A549 (cell line): ENCODE measurements around the gene UNC13B. TPM values are rescaled to one million over a fixed set of nuclear protein-coding genes. Genes with fewer than 3 reads are reported as not detected.
A peak's percentile ranks its signal among the peaks of the same experiment; 100 is the strongest.

ENCODE experiments used
- ATAC-seq, 2 experiments: fragments of 200-7000 bp in 1 of 2; fragments of >200 bp in 1 of 2; cut with Nextera tagmentation in 1 of 2; cut with Tn5 transposase in 1 of 2; 3 replicates each; pipeline versions ENCODE4 v1.8.0 to v1.9.1; 2018 to 2020; ENCODE audit warnings: mild to moderate bottlenecking in 1 of 2, moderate library complexity in 1 of 2
- CTCF ChIA-PET: fragments of 300-600 bp; sonication (Branson Sonifier 250); formaldehyde crosslinking; extraction: SDS; loops from one replicate; lab custom pipeline; 2021; ENCODE audit warnings: antibody characterized with exemption, inconsistent platforms; lab: Yijun Ruan, JAX
- POLR2A ChIA-PET: fragments of 350-600 bp; formaldehyde crosslinking; extraction: SDS; loops from one replicate; lab custom pipeline; 2021; ENCODE audit warnings: antibody characterized with exemption, inconsistent platforms; lab: Yijun Ruan, JAX
- DNase-seq, 2 experiments: peaks; one replicate each; pipeline versions ENCODE4 v3.0.0 to v3.0.0-alpha.2; 2011 to 2016; ENCODE audit warnings: low read depth in 1 of 2, low spot score in 1 of 2
- FAIRE-seq: peaks from 2 replicates; lab custom pipeline; 2011; peaks lifted over from hg19 to GRCh38; lab: Jason Lieb, UNC
- H3K27ac ChIP-seq, 2 experiments: fragments of >200 bp; sonication (Bioruptor Twin); formaldehyde crosslinking; 3 replicates each; pipeline ENCODE4 v1.5.1; 2016 to 2017
- H3K4me1 ChIP-seq: fragments of >200 bp; sonication (Bioruptor Twin); formaldehyde crosslinking; 3 replicates; pipeline ENCODE4 v1.6.1; 2016
- H3K4me2 ChIP-seq: fragments of >200 bp; sonication (Bioruptor Twin); formaldehyde crosslinking; 3 replicates; pipeline ENCODE4 v1.6.1; 2016
- H3K4me3 ChIP-seq: fragments of >200 bp; sonication (Bioruptor Twin); formaldehyde crosslinking; 3 replicates; pipeline ENCODE4 v1.5.1; 2016
- H3K9me3 ChIP-seq: fragments of >200 bp; sonication (Bioruptor Twin); formaldehyde crosslinking; 3 replicates; pipeline ENCODE4 v1.6.1; 2016
- BHLHE40 ChIP-seq: IDR thresholded peaks from 2 replicates; pipeline ENCODE4 v1.6.1; 2012; ENCODE audit warnings: low read depth, low read length, inconsistent platforms
- CTCF ChIP-seq: fragments of >200 bp; sonication (Bioruptor Twin); formaldehyde crosslinking; IDR thresholded peaks from 3 replicates; pipeline ENCODE4 v1.5.1; 2016
- FOSL2 ChIP-seq, 2 experiments: fragments of 450-650 bp in 1 of 2; fragments of >200 bp in 1 of 2; sonication (Bioruptor Twin) in 1 of 2; formaldehyde crosslinking; IDR thresholded peaks; 2 replicates each; pipeline versions ENCODE4 v1.5.0 to v1.6.1; 2016 to 2020; ENCODE audit warnings: mild to moderate bottlenecking in 1 of 2, moderate library complexity in 1 of 2
- GATA3 ChIP-seq: IDR thresholded peaks from 2 replicates; pipeline ENCODE4 v1.6.1; 2012; ENCODE audit warnings: borderline replicate concordance
- HDAC2 ChIP-seq: fragments of 200-600 bp; sonication (generic); IDR thresholded peaks from 2 replicates; pipeline ENCODE4 v1.6.1; 2016
- HEYL ChIP-seq: fragments of 250-450 bp; sonication (Bioruptor Pico); IDR thresholded peaks from 2 replicates; pipeline ENCODE4 v1.8.0; 2021; ENCODE audit warnings: mild to moderate bottlenecking, moderate library complexity
- HOXB5 ChIP-seq: fragments of 250-450 bp; sonication (Bioruptor Pico); IDR thresholded peaks from 2 replicates; pipeline ENCODE4 v1.5.0; 2020; ENCODE audit warnings: mild to moderate bottlenecking, moderate library complexity
- MAX ChIP-seq: IDR thresholded peaks from 2 replicates; pipeline ENCODE4 v1.6.1; 2012
- NR3C1 ChIP-seq: fragments of >200 bp; sonication (Bioruptor Twin); formaldehyde crosslinking; IDR thresholded peaks from 3 replicates; pipeline ENCODE4 v1.6.1; 2017
- PBX3 ChIP-seq: IDR thresholded peaks from 2 replicates; pipeline ENCODE4 v1.6.1; 2012
- POLR2A ChIP-seq: IDR thresholded peaks from 2 replicates; pipeline ENCODE4 v1.6.1; 2012; ENCODE audit warnings: mild to moderate bottlenecking, low read length
- POLR2AphosphoS2 ChIP-seq: conservative IDR thresholded peaks from 2 replicates; pipeline ENCODE4 v1.6.1; 2012; ENCODE audit warnings: low read length, improper control_type of control experiment, inconsistent platforms
- RAD21 ChIP-seq, 2 experiments: fragments of >200 bp in 1 of 2; sonication (Bioruptor Twin) in 1 of 2; formaldehyde crosslinking in 1 of 2; IDR thresholded peaks in 1 of 2; conservative IDR thresholded peaks in 1 of 2; 2 replicates in 1 of 2; 3 replicates in 1 of 2; pipeline ENCODE4 v1.6.1; 2012 to 2018; ENCODE audit warnings: inconsistent platforms in 1 of 2
- RARB ChIP-seq: fragments of 250-450 bp; sonication (Bioruptor Pico); IDR thresholded peaks from 2 replicates; pipeline ENCODE4 v1.8.0; 2021; ENCODE audit warnings: mild to moderate bottlenecking, moderate library complexity
- SMC3 ChIP-seq: fragments of >200 bp; sonication (Bioruptor Twin); formaldehyde crosslinking; IDR thresholded peaks from 3 replicates; pipeline ENCODE4 v1.6.1; 2018; ENCODE audit warnings: inconsistent platforms
- USF2 ChIP-seq: fragments of 450-650 bp; IDR thresholded peaks from 2 replicates; pipeline ENCODE4 v1.6.1; 2014; ENCODE audit warnings: antibody characterized with exemption
- ZSCAN20 ChIP-seq: fragments of 250-450 bp; sonication (Bioruptor Pico); IDR thresholded peaks from 2 replicates; pipeline ENCODE4 v1.8.0; 2022; ENCODE audit warnings: mild to moderate bottlenecking, moderate library complexity
- WGBS: methylation state at CpG from one replicate; pipeline ENCODE4 v1.1.6; 2017; ENCODE audit errors: missing lambda C conversion rate; 5-methylcytosine and 5-hydroxymethylcytosine counted together
- polyA plus RNA-seq, 4 experiments: library from polyadenylated mRNA; depleted of rRNA in 3 of 4; stranded (reverse); fragments of >200 nt; fragmentation: RNase III in 1 of 4; extraction: RNeasy Plus Mini Kit Qiagen cat#74134 plus additional on column Dnase treatment in 1 of 4; gene quantifications; 2 replicates in 3 of 4; 3 replicates in 1 of 4; pipeline ENCODE4 v1.2.3, GENCODE V29; 2011 to 2017

The UNC13B gene
- polyA plus RNA-seq, 2 of the 4 experiments (the other 2 are of a cell fraction): 9.9 to 17.8 TPM

GRCh38 chr9:35114113-35114839, 47.5 kb upstream of the UNC13B start:
- POLR2A ChIA-PET: interaction anchor here (0.8 to 1.8 kb wide), 6 partner anchors 12 to 490 kb away, joined by 4 to 19 read pairs (median 6); partner anchors contain the start of genes FANCG, RUSC2, STOML2 and UNC13B
- H3K27ac ChIP-seq: peak overlapping the region; percentile 71 to 86
- DNase-seq (peak in 1 of 2 experiments; percentile 87), FAIRE-seq (no peak), ATAC-seq (peak; percentile 6 to 47; a peak in 3 of 6 replicates)
- WGBS: 19% methylated on average over 5 of the region's 5 CpGs
- peaks cover 47% of the 10 kb centered on the region for H3K4me1 ChIP-seq
- H3K9me3 ChIP-seq: no peaks in the 10 kb centered on the region
- CTCF ChIA-PET: interaction anchor here (0.6 to 15.8 kb wide), 12 partner anchors 10 to 533 kb away, joined by 3 to 129 read pairs (median 4); partner anchors contain the start of gene PIGO
- H3K4me2 ChIP-seq: peak overlapping the region; percentile 92
- TF ChIP-seq GATA3: no peak
- H3K4me3 ChIP-seq: peak overlapping the region; percentile 48

- no peaks in the 10 kb centered on the region for H3K9me3 ChIP-seq
- DNase-seq (peak in 1 of 2 experiments; percentile 38), FAIRE-seq (no peak), ATAC-seq (0 out of 6 replicates have a peak, but pooled peaks of 1 of the 2 experiments have one; percentile 12)
- peak overlapping the region; percentile 48 for H3K4me3 ChIP-seq
- H3K4me1 ChIP-seq: peaks cover 40% of the 10 kb centered on the region
- ChIA-PET CTCF (interaction anchor here (0.8 to 15.8 kb wide), 19 partner anchors 9 to 616 kb away, joined by 3 to 129 read pairs (median 4); partner anchors contain the start of genes PIGO, TLN1 and VCP), POLR2A (interaction anchor here (0.8 to 2.2 kb wide), 17 partner anchors 12 to 490 kb away, joined by 3 to 19 read pairs (median 6); partner anchors contain the start of genes FANCG, PIGO, RUSC2 and STOML2)
- H3K4me2 ChIP-seq: peak overlapping the region; percentile 92
- peak overlapping the region; percentile 71 to 86 for H3K27ac ChIP-seq
- WGBS: 36% methylated on average over 8 of the region's 12 CpGs
- TF ChIP-seq RARB (CRISPR knock-in tag): no peak
- TF ChIP-seq POLR2A: no peak
- no peak for TF ChIP-seq CTCF
- no peak for TF ChIP-seq RAD21 (conservative IDR thresholded peaks at IDR 0.05 in 1 of 2, IDR thresholded peaks at IDR 0.05 in 1 of 2)
- TF ChIP-seq FOSL2 (IDR thresholded peaks at IDR 0.05): no peak
- no peak for TF ChIP-seq FOSL2 (CRISPR knock-in tag; IDR thresholded peaks at IDR 0.05)
Observed at GRCh38 chr9:35114840-35115628, 46.8 kb upstream of the UNC13B start.

- TF ChIP-seq SMC3: no peak
- peak; percentile 95 for TF ChIP-seq MAX
- TF ChIP-seq RARB (CRISPR knock-in tag): no peak
- TF ChIP-seq FOSL2 (IDR thresholded peaks at IDR 0.05): no peak
- TF ChIP-seq FOSL2 (CRISPR knock-in tag; IDR thresholded peaks at IDR 0.05): 0 out of 2 replicates have a peak, but pooled peaks have one; percentile 19
- no peak for TF ChIP-seq HEYL
- no peak for TF ChIP-seq HOXB5 (CRISPR knock-in tag)
- no peak for TF ChIP-seq ZSCAN20 (CRISPR knock-in tag)
- peak; percentile 82 for TF ChIP-seq BHLHE40
- TF ChIP-seq PBX3: no peak
- TF ChIP-seq NR3C1: no peak
- TF ChIP-seq HDAC2: no peak
- peak; percentile 85 for TF ChIP-seq USF2
- peak; percentile 35 for TF ChIP-seq POLR2A
- no peak for TF ChIP-seq POLR2AphosphoS2
- peak within 1 kb of the TSS; percentile 71 to 86 for H3K27ac ChIP-seq
- peak within 1 kb of the TSS; percentile 48 for H3K4me3 ChIP-seq
- no peaks in the 10 kb centered on the region for H3K9me3 ChIP-seq
- peak; percentile 63 to 77 for ATAC-seq
- 3% methylated on average over 34 of the region's 54 CpGs for WGBS
- ChIA-PET POLR2A (interaction anchor here (0.8 to 2.2 kb wide), 13 partner anchors 13 to 489 kb away, joined by 3 to 12 read pairs (median 6); partner anchors contain the start of genes FANCG, PIGO, RUSC2 and STOML2), CTCF (interaction anchor here (0.5 to 15.8 kb wide), 27 partner anchors 10 to 616 kb away, joined by 3 to 129 read pairs (median 4); partner anchors contain the start of genes PIGO, TLN1 and VCP)
- DNase-seq: peak; percentile 91 to 96
- peaks cover 31% of the 10 kb centered on the region for H3K4me1 ChIP-seq
- no peak for FAIRE-seq
- peak within 1 kb of the TSS; percentile 92 for H3K4me2 ChIP-seq
Observed at GRCh38 chr9:35115680-35116538, 45.9 kb upstream of the UNC13B start, which contains the start of gene ATOSB. Gene ATOSB, minus strand, starts transcription at chr9:35115862. Its CDS starts 7,588 bp downstream, at chr9:35108274.
